ENCODE measurements around the gene NRSN2. TPM values are rescaled to one million over a fixed set of nuclear protein-coding genes. Genes with fewer than 3 reads are reported as not detected.
A peak's percentile ranks its signal among the peaks of the same experiment; 100 is the strongest.

Gene NRSN2
- total and polyA plus RNA-seq, 2 of the 4 experiments (the other 2 are of a cell fraction), result 9.9 to 101 TPM

GRCh38 chr20:380763-381580 lies 34.1 kb downstream of the NRSN2 start:
- H3K9ac ChIP-seq (ENCODE audit: low read depth, low read length), result peak overlapping the region; percentile 96
- peak overlapping the region; percentile 93 for H3K27ac ChIP-seq (ENCODE audit: insufficient read depth, low read length)
- ATAC-seq (ENCODE audit: low read depth) (peak; percentile 66), DNase-seq (peak; percentile 57)
- H3K9me1 ChIP-seq (ENCODE audit: insufficient read depth, low read length), result peaks cover 19% of the 10 kb centered on the region
- H3K18ac ChIP-seq (ENCODE audit: low read depth, low read length), result peak overlapping the region; percentile 64; the same call in 1 of the 2 replicates
- peak overlapping the region; percentile 76; the same call in 1 of the 2 replicates for H2AK5ac ChIP-seq (ENCODE audit: low read depth, low read length)
- peak overlapping the region; percentile 66 for H2BK5ac ChIP-seq (ENCODE audit: low read depth, low read length, poor library complexity, severe bottlenecking)
- H4K20me1 ChIP-seq (ENCODE audit: insufficient read depth, low read length), result peaks cover 34% of the 10 kb centered on the region
- H3K23ac ChIP-seq (ENCODE audit: low read depth, low read length), result 0 out of 2 replicates have a peak overlapping the region, but pooled peaks have one; percentile 51
- H3K27me3 ChIP-seq (ENCODE audit: control insufficient read depth, insufficient read depth, low read length), result no peaks in the 10 kb centered on the region
- CTCF ChIA-PET, result interaction anchor here (0.6 kb wide), 2 partner anchors 69 to 1014 kb away, joined by 3 read pairs; no protein-coding TSS in a partner anchor
- H4K5ac ChIP-seq (ENCODE audit: low read depth, low read length), result peak overlapping the region; percentile 88
- H2BK15ac ChIP-seq (ENCODE audit: low read depth, low read length), result no peak overlapping the region; the same call in 2 of the 3 replicates
- peak overlapping the region; percentile 83 to 88; a peak in 2 of 4 replicates for H4K8ac ChIP-seq (ENCODE audit: low read depth in 2 of 2, low read length in 2 of 2)
- H4K91ac ChIP-seq (ENCODE audit: insufficient read depth, low read depth, low read length), result peak overlapping the region; percentile 89
- no TSS peak for BruUV-seq (replicated peaks)
- peak overlapping the region; percentile 93 for H3K14ac ChIP-seq (replicated peaks; ENCODE audit: low read depth, low read length)
- peaks cover 4 to 46% of the 10 kb centered on the region in 2 experiments; a peak in 3 of 4 replicates for H3K79me1 ChIP-seq (ENCODE audit: low read depth in 1 of 2, low read length in 2 of 2)
- dilution Hi-C loops (cut with HindIII; ENCODE audit: low sequenced_read_pairs, unreplicated experiment), result no loop called here
- peaks cover 5% of the 10 kb centered on the region for H3K4me1 ChIP-seq (ENCODE audit: control insufficient read depth, insufficient read depth, low read length)
- peaks cover 3% of the 10 kb centered on the region; the same call in 1 of the 2 replicates for H3K36me3 ChIP-seq (ENCODE audit: control insufficient read depth, insufficient read depth, low read length)
- H2BK20ac ChIP-seq (ENCODE audit: low read depth, low read length), result no peak overlapping the region
- intact Hi-C loops (cut with micrococcal nuclease), result no loop called here
- 0% methylated on average over 25 of the region's 93 CpGs; no CpG with 5 or more reads in 1 of the 2 experiments for WGBS, 2 experiments (ENCODE audit: extremely low coverage in 2 of 2, insufficient read length in 1 of 2)
- in situ Hi-C loops (cut with MboI; ENCODE audit: low sequenced_read_pairs), result no loop called here
- TF ChIP-seq RAD21 (IDR thresholded peaks at IDR 0.05; ENCODE audit: low read length) (no peak), MXI1 (IDR thresholded peaks at IDR 0.05; ENCODE audit: borderline replicate concordance, low read depth, low read length) (0 out of 2 replicates have a peak, but pooled peaks have one; percentile 33), CTCF (conservative IDR thresholded peaks at IDR 0.05; ENCODE audit: low read depth, low read length) (no peak; the same call in 1 of the 2 replicates), CEBPB (IDR thresholded peaks at IDR 0.05; ENCODE audit: low read depth, low read length) (peak; percentile 92), SMC3 (IDR thresholded peaks at IDR 0.05; ENCODE audit: low read depth, low read length) (no peak), RFX5 (IDR thresholded peaks at IDR 0.05; ENCODE audit: low read depth, low read length) (no peak), POLR2A (IDR thresholded peaks at IDR 0.05; ENCODE audit: low read depth, low read length) (peak; percentile 70), NFE2L2 (IDR thresholded peaks at IDR 0.05; ENCODE audit: low read depth, low read length) (no peak), CHD1 (IDR thresholded peaks at IDR 0.05; ENCODE audit: low read depth, low read length) (no peak), MAZ (IDR thresholded peaks at IDR 0.05; ENCODE audit: borderline replicate concordance, low read depth, low read length) (peak; percentile 44; the same call in 1 of the 2 replicates), ELK1 (IDR thresholded peaks at IDR 0.05; ENCODE audit: borderline replicate concordance, low read depth, low read length) (no peak), RCOR1 (IDR thresholded peaks at IDR 0.05; ENCODE audit: insufficient replicate concordance, low read length) (no peak), BHLHE40 (IDR thresholded peaks at IDR 0.05; ENCODE audit: low read depth, low read length) (peak; percentile 95)
- peak overlapping the region; percentile 95 for H3K4me3 ChIP-seq (ENCODE audit: insufficient read depth, low read depth, low read length)
- H3K4ac ChIP-seq (ENCODE audit: low read depth, low read length), result peak overlapping the region; percentile 88
- H2BK120ac ChIP-seq (ENCODE audit: low read depth, low read length), result peak overlapping the region; percentile 90
- POLR2A ChIA-PET (ENCODE audit: unreplicated experiment), result no interaction called here
- H3K4me2 ChIP-seq (ENCODE audit: low read depth, low read length), result peak overlapping the region; percentile 90
- H2AFZ ChIP-seq (replicated peaks; ENCODE audit: low read length, poor library complexity), result peak overlapping the region; percentile 91
- no peaks in the 10 kb centered on the region for H3K9me3 ChIP-seq (ENCODE audit: control insufficient read depth, insufficient read depth, low read length)
- peak overlapping the region; percentile 95 for H2AK9ac ChIP-seq (replicated peaks; ENCODE audit: low read depth, low read length, poor library complexity)
- H3K56ac ChIP-seq (ENCODE audit: extremely low read depth, insufficient read depth, low read length), result peak overlapping the region; percentile 59

All from IMR-90 (cell line).